M059J (cell line): ENCODE results near the gene PDE4D. TPM values are rescaled to one million over a fixed set of nuclear protein-coding genes. Genes with fewer than 3 reads are reported as not detected.

Source experiments
- DNase-seq: peaks from one replicate; pipeline ENCODE4 v3.0.0-alpha.2; 2012; ENCODE audit warnings: low read depth
- total RNA-seq: library from RNA; depleted of rRNA; stranded (reverse); fragments of >200 nt; shearing (Covaris generic); gene quantifications from 2 replicates; pipeline ENCODE4 v1.2.3, GENCODE V29; 2014

Gene PDE4D
- total RNA-seq, 1 experiment from 2014 or later, result 14.9 TPM

DNA sequence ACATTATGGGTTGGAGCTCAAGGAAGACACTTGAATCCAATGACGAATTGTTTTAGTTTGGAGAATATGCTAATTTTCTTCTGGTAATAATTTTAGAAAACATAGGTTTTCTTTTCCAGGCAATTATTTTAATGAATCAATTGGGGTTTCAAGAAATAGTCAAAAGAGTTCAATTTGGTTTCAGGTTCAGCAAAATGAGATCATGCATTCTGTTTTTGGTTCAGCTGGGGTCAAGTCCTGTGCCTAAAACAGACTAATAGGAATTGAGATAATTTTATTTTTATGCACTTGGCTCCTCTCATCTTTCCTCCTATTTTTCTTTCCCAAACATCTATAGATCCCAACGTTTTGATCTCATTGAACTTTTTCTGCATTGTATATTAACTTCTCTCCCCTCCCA, 713.8 kb downstream of the PDE4D start:
- no peak for DNase-seq

GRCh38 chr5:59178482-59178881, 715.0 kb downstream of the PDE4D start:
- no peak for DNase-seq

- no peak for DNase-seq
Observed at GRCh38 chr5:59178071-59178470, 715.5 kb downstream of the PDE4D start.

DNA sequence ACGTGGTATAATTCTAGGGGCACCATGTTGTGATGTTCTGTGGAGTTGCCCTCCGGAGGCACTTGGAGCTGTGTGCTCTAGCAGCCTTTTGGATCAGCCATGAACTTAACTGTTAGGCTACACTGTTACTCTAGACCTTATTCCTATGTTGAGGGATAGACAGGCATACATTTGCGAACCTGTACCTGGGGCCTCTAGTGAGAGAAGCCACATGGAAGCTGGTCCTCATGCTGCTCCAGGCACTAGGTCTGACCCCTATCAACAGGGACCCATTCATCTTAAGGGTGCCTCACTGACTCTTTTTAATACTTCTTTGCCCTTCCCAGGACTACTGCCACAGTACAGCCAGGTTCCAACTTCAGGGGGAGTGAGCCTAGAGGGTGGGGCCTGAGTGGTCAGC, 715.9 kb downstream of the PDE4D start:
- no peak for DNase-seq

DNA sequence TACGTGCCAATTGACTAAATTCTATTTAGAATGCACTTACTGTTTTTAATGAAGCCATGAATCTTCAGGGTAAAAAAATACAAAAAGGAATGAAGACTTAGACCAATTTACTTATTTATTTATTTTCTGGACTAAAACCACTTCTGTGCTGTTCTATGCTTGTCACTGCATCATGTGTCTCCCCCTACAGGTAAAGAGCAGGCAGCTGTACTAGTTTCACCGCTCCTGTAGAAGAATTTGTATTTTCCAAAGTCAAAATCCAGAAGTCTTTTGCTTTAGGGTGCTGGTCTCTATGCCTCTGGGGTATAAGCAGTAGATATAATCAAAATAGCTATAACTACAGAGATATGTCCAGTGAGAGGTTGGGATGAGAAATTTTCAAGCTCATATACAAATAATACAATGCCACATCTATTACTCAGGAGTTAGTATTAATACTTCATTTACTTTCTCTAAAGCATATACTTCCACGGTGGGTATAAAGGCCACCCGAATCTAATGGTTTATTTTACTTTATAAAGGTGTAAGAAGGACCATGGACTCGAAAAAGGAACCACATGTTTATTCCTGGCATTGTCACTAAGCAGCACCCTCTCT, 719.2 kb downstream of the PDE4D start:
- peak; percentile 61 for DNase-seq

DNA sequence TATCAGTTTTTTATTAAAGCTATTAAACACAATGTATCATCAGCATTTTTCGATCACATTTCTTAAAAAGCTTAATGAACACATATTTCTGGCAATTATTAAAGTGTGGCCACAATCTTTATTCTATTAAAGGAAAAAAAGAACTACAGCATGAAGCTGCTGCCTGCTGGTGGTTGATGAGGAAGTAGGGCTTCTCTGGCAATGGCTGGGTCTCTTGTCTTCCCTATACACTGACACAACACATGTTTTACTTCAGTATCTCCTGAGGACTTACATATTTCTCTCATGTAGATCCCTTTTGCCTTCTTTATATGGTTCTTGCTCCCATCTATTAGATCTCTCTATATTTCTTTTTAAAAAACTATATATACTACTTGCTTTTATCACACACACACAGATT, 719.9 kb downstream of the PDE4D start:
- DNase-seq, result no peak

GRCh38 chr5:59171131-59171530, 722.4 kb downstream of the PDE4D start:
- no peak for DNase-seq

GRCh38 chr5:59169768-59170150, 723.8 kb downstream of the PDE4D start:
- DNase-seq, result no peak

DNA sequence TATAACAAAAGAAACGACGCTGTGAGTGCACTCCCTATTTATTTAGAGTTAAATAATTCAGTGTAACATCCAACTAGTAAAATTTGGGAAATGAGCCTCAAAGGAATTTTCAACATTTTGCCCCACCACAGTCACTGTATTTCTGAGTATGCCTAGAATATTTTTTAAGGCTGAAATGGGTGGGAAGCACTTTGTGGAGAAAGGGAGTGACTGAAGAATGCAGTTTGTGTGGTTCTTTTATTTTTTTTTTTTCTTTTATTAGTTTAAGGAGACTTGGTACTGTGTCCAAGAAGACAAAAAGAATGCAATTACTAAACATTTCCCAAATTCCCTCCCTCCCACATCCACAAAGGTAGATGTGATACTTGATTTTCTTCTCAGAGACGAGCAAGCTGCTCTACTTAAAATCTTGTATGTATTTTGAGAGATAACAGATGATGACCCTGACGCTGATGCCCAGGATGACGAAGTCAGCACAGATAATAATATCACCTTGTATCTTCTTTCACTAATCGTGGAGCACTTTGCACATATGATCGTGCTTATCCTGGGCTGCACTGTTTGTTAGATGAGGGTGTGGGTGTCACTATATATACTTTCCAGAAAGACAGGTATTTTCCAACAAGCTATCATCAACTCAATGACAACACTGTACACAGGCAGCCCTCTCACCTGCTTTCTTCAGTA, 724.3 kb downstream of the PDE4D start:
- DNase-seq, result no peak

GRCh38 chr5:59168067-59168466, 725.5 kb downstream of the PDE4D start:
- DNase-seq, result no peak

DNA sequence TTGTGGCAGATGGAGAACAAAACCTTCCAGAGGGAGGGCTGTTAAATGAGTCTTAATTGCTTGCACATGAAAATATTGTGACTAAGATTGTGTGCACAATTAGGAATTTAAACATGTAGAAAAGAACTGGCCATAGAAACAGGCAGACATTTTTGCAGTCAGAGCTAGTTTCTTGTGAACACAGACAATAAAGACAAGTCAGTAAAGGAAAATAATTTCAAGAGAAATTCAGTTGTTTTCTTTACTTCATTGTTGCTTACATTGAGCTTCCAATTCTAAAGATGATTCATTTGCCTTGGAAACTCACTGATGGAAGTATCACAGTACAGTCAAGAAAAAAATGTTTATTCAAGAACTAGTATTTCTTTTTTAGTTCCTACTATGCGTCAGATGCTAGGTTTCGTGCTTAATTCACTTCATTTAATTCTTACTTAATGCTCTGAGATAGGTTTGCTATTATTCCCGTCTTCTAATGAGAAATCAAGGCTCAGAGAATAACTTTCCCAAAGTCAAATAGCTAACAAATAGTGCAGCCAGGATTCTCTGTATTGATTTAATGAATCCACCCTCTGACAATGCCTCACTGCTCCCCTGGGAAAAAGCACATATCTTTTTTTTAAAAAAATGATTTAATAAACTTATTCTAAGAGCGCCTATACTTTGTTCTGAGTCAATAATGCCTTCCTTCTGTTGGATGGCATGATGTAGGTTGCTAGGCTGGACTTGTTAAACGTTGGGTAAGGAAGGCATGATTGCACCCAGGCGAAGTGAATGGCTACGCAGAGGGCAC, 729.3 kb downstream of the PDE4D start:
- no peak for DNase-seq

GRCh38 chr5:59161221-59162105, 732.1 kb downstream of the PDE4D start:
- DNase-seq, result no peak

- DNase-seq, result no peak
Observed at GRCh38 chr5:59158637-59159391, 734.7 kb downstream of the PDE4D start.

DNA sequence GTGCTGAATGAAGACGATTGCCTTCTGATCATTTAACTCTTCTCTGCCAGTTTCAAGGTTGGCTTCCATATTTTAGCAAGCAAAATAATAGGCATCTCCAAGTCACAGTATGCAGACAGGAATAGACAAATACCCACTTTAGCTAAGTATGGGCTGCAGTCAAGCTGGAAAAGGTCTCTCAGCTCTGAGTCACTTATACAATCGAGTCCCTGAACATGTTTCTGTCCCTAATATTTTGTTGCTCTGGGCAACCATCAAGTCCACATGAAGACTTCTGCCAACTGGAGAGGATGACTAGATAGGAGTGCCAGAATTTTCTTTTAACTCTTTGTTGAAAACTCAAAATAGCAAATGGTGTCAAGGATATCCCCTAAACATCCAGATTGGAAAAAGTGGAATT, 735.4 kb downstream of the PDE4D start:
- peak; percentile 58 for DNase-seq

- no peak for DNase-seq
Observed at GRCh38 chr5:59157068-59157467, 736.5 kb downstream of the PDE4D start.

DNA sequence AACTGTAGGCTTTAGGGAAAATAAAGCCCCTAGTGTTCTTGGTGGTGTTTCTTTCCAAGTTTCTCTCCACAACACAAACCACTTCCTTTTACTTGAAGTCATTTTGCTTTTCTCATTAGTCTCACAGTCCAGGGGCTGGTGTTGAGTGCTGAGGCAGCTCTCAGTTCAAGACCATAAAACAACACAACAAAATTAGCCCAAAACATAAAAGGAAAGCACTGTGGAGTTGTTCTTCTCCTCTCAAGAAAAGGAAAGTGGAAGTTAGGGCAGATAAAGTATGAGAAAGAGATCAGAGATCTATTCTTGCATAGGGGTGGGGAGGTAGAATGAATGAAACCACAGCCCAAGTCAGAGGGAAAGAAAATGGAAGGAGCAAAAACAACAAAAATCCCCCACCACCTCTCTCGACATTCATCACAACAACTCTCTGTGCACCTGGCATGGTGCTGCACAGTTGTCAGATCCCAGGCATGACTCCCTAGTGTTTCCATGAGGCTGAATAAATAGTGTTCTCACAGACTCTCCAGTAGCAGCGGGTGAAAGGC, 740.8 kb downstream of the PDE4D start:
- no peak for DNase-seq

DNA sequence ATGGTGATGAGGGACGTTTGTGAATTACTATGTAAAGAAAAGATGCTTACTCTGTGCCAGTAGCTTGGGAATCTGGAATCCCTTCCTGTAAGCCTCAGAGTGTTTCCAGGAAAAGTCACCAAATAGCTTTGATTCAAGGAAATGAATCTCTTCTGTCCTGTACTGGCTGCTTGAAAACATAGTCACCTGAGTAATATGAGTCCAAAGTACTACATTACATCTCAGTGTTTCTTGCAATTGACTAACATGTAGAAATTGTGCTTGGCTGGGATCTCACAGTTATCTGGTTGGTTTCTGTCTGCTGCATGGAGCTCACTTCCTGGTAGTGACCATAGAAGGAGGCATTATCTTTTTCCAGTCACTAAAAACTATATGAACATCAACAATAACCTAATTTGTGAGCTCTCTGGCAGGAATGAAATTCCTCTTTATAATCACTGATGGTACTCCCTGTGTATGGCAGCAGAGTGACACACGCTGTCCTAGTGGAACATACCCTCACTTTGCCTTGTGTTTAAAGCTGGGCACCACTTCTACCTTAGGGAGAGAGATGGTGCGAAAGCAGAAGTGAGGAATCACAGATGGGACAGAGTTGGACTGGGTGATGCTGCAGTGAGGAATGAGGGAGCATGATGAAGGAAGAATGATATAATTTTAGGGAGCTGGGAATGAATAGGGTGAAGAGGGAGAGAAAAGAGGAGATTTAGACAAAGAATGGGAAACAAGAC, 742.2 kb downstream of the PDE4D start:
- DNase-seq, result no peak

GRCh38 chr5:59149827-59150226, 743.7 kb downstream of the PDE4D start:
- DNase-seq, result no peak

DNA sequence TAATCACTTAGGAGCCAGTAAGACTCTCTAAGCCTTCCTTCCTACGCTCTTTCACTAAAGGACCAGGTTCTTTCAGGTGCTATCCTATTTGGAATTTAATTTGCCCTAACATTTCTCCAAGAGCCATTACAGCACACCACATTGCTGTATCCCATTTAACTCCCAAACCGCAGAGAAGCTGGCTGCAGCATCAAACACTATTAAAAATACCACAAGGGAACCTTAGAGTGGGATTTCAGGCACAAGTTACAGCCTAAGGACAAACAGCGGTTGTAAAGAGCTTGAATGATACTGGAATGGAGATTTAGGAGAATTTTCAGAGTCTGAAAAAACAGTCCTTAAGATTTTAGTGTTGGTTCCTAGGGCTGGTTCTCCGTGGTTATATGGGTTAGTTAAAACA, 744.3 kb downstream of the PDE4D start:
- DNase-seq, result peak; percentile 56

DNA sequence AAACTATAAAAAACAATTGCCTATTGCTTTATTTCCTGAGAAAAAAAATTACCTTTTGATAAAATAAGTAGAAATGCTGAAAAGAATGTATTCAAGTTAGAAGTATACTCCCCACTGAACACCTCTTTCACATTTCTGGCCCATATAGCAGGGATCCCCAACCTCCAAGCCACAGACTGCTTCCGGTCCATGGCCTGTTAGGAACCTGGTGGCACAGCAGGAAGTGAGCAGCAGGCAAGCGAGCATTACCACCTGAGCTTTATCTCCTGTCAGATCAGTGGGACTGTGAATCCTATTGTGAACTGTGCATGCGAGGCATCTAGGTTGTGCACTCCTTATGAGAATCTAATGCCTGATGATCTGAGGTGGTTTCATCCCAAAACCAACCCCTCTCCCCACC, 746.8 kb downstream of the PDE4D start:
- DNase-seq, result no peak
